ENCODE results near the gene FRY.
"Not testable (repeated sequence)": the region's sequence is repeated elsewhere in the genome, so short reads cannot be mapped to it uniquely, and the experiment has no call there.

GRCh38 chr13:32000754-32001153, 30.8 kb upstream of the FRY start:
- not testable (repeated sequence) for TF ChIP-seq CTCF, POLR2A (IDR thresholded peaks at IDR 0.05)

Measured in heart left ventricle (tissue), 13 donors.